T-helper 17 cell (primary cell): ENCODE results near the gene TSPAN9. TPM values are rescaled to one million over a fixed set of nuclear protein-coding genes. Genes with fewer than 3 reads are reported as not detected.

ENCODE experiments used
- ATAC-seq: fragments of 150-1000 bp; cut with Tn5 transposase; 2 replicates; pipeline ENCODE4 v1.10.0; 2021; ENCODE audit warnings: mild to moderate bottlenecking, moderate library complexity
- DNase-seq, 3 donors: peaks; one replicate each; pipeline versions ENCODE4 v3.0.0 to v3.0.0-alpha.2; 2020 to 2021
- H3K9me3 ChIP-seq: one replicate; pipeline ENCODE4 v1.7.0; 2013; ENCODE audit warnings: low read length, mild to moderate bottlenecking; ENCODE audit not compliant: control insufficient read depth, poor library complexity, severe bottlenecking
- H3K27ac Mint-ChIP-seq: one replicate; pipeline ENCODE4 v1.8.0; 2022; ENCODE audit warnings: mild to moderate bottlenecking, moderate library complexity, mixed read lengths
- H3K27me3 Mint-ChIP-seq: one replicate; pipeline ENCODE4 v1.8.0; 2022; ENCODE audit warnings: mixed read lengths
- H3K36me3 Mint-ChIP-seq: one replicate; pipeline ENCODE4 v1.8.0; 2022; ENCODE audit warnings: low read depth, mixed read lengths
- H3K4me1 Mint-ChIP-seq: one replicate; pipeline ENCODE4 v1.8.0; 2022; ENCODE audit warnings: mild to moderate bottlenecking, mixed read lengths
- H3K4me3 Mint-ChIP-seq: one replicate; pipeline ENCODE4 v1.8.0; 2022; ENCODE audit warnings: mild to moderate bottlenecking, moderate library complexity, mixed read lengths
- total RNA-seq, 4 donors: library from RNA in 2 of 4; stranded (reverse) in 2 of 4; gene quantifications; one replicate each; pipeline ENCODE4 v1.2.3 and lab custom pipeline; 2022 to 2026

Gene TSPAN9
- total RNA-seq, 2 donors from 2014 or later, result 1.4 to 24.2 TPM

DNA sequence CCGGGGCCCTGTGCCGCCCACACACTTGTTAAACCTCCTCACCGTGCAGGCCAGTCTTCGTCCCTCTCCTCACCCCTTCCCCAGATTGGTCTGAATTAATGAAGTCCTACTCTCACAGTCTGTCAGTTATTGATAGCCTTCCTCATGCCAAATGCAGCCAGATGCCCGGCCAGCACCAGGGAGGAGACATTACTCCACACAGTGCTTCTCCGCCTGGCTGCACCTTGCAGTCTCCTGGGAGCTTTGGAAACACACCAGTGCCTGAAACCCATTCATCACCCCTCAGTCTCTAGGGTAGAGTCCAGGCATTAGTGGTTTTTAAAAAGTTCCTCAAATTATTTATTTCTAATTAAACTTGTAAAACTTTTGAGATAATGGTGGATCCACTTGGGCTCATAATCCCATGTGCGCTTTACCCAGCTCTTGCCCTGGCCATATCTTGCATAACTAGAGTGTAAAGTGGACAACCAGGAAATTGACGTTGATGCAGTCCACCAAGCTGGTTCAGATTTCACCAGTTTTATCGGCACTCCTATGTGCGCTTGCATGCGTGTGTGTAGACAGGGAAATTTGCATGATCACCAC lies 38.2 kb upstream of the TSPAN9 start:
- no peak overlapping the region for H3K27ac Mint-ChIP-seq
- DNase-seq (no peak), ATAC-seq (no peak)
- no peaks in the 10 kb centered on the region for H3K36me3 Mint-ChIP-seq
- H3K4me3 Mint-ChIP-seq, result no peak overlapping the region
- no peaks in the 10 kb centered on the region for H3K9me3 ChIP-seq
- peaks cover 2% of the 10 kb centered on the region for H3K4me1 Mint-ChIP-seq
- peaks cover 39% of the 10 kb centered on the region for H3K27me3 Mint-ChIP-seq

GRCh38 chr12:3040026-3040656 lies 37.0 kb upstream of the TSPAN9 start:
- Mint-ChIP-seq H3K4me3 (no peak overlapping the region), H3K27me3 (peaks cover 44% of the 10 kb centered on the region), H3K36me3 (no peaks in the 10 kb centered on the region), H3K27ac (no peak overlapping the region), H3K4me1 (peaks cover 2% of the 10 kb centered on the region)
- H3K9me3 ChIP-seq, result no peaks in the 10 kb centered on the region
- ATAC-seq (no peak), DNase-seq (no peak)

GRCh38 chr12:3040663-3041544 lies 36.3 kb upstream of the TSPAN9 start:
- Mint-ChIP-seq H3K36me3 (no peaks in the 10 kb centered on the region), H3K4me1 (peaks cover 2% of the 10 kb centered on the region), H3K4me3 (no peak overlapping the region), H3K27ac (no peak overlapping the region), H3K27me3 (peaks cover 45% of the 10 kb centered on the region)
- no peak for ATAC-seq
- DNase-seq, result no peak
- H3K9me3 ChIP-seq, result no peaks in the 10 kb centered on the region

- ATAC-seq (peak; percentile 80), DNase-seq (peak in 1 of 3 donors; percentile 21)
- no peak overlapping the region for H3K27ac Mint-ChIP-seq
- H3K4me1 Mint-ChIP-seq, result peaks cover 2% of the 10 kb centered on the region
- no peaks in the 10 kb centered on the region for H3K36me3 Mint-ChIP-seq
- H3K9me3 ChIP-seq, result no peaks in the 10 kb centered on the region
- no peak overlapping the region for H3K4me3 Mint-ChIP-seq
- H3K27me3 Mint-ChIP-seq, result peaks cover 45% of the 10 kb centered on the region
These were observed 35.5 kb upstream of the TSPAN9 start for GRCh38 chr12:3041558-3042164.

GRCh38 chr12:3042394-3042793 lies 34.8 kb upstream of the TSPAN9 start:
- no peak for DNase-seq
- ATAC-seq, result peak; percentile 54
- Mint-ChIP-seq H3K27me3 (peaks cover 45% of the 10 kb centered on the region), H3K4me1 (peaks cover 2% of the 10 kb centered on the region), H3K36me3 (no peaks in the 10 kb centered on the region), H3K27ac (no peak overlapping the region), H3K4me3 (no peak overlapping the region)
- H3K9me3 ChIP-seq, result no peaks in the 10 kb centered on the region

- H3K4me1 Mint-ChIP-seq, result peaks cover 2% of the 10 kb centered on the region
- DNase-seq (no peak), ATAC-seq (no peak)
- H3K4me3 Mint-ChIP-seq, result no peak overlapping the region
- H3K36me3 Mint-ChIP-seq, result no peaks in the 10 kb centered on the region
- no peaks in the 10 kb centered on the region for H3K9me3 ChIP-seq
- H3K27ac Mint-ChIP-seq, result no peak overlapping the region
- H3K27me3 Mint-ChIP-seq, result peaks cover 50% of the 10 kb centered on the region
These were observed 34.4 kb upstream of the TSPAN9 start for GRCh38 chr12:3042826-3043225.

GRCh38 chr12:3043406-3043805 lies 33.8 kb upstream of the TSPAN9 start:
- Mint-ChIP-seq H3K4me1 (peaks cover 5% of the 10 kb centered on the region), H3K27me3 (peaks cover 53% of the 10 kb centered on the region), H3K4me3 (no peak overlapping the region), H3K36me3 (no peaks in the 10 kb centered on the region), H3K27ac (no peak overlapping the region)
- DNase-seq, result no peak
- no peak for ATAC-seq
- H3K9me3 ChIP-seq, result no peaks in the 10 kb centered on the region

DNA sequence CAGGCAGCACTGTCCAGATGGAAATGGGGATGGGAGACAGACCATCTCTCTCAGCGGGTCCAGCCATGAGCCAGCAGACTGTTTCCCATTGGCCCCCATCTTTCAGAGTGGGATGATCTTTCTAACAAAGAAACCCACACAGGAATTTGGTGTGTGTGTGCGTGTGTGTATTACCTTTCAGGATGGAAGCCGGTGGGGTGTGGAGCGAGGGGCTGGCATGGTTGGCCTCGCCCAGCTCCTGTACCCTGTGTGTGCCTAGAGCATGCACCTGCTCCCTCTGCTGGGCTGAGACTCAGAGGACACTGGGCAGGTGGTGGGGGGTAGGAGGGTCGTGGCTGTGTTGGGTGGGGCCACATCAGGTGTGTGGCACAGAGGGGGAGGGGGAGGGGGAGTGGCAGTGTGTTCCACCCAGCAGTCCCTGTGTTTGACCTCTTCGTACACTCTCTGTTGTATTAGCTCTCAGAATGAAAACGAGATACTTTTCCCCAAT lies 33.0 kb upstream of the TSPAN9 start:
- no peaks in the 10 kb centered on the region for H3K36me3 Mint-ChIP-seq
- no peaks in the 10 kb centered on the region for H3K9me3 ChIP-seq
- peaks cover 5% of the 10 kb centered on the region for H3K4me1 Mint-ChIP-seq
- no peak overlapping the region for H3K4me3 Mint-ChIP-seq
- DNase-seq, result no peak
- no peak for ATAC-seq
- peaks cover 49% of the 10 kb centered on the region for H3K27me3 Mint-ChIP-seq
- no peak overlapping the region for H3K27ac Mint-ChIP-seq

DNA sequence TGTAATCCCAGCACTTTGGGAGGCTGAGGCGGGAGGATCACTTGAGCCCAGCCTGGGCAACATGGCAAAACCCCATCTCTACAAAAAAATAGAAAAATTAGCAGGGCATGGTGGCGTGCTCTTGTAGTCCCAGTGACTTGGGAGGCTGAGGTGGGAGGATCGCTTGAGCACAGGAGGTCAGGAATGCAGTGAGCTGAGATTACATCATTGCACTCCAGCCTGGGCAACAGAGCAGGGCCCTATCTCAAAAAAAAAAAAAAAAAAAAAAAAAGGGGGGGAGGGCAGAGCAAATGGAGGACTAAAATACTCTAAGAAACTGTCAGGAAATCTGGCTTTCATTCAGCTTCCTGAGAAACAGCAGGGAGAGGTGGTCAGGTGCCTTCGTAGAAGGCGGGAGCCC lies 31.7 kb upstream of the TSPAN9 start:
- ATAC-seq, result no peak
- H3K4me1 Mint-ChIP-seq, result peaks cover 5% of the 10 kb centered on the region
- H3K27ac Mint-ChIP-seq, result no peak overlapping the region
- H3K27me3 Mint-ChIP-seq, result peaks cover 55% of the 10 kb centered on the region
- H3K4me3 Mint-ChIP-seq, result no peak overlapping the region
- no peaks in the 10 kb centered on the region for H3K9me3 ChIP-seq
- no peak for DNase-seq
- H3K36me3 Mint-ChIP-seq, result no peaks in the 10 kb centered on the region

DNA sequence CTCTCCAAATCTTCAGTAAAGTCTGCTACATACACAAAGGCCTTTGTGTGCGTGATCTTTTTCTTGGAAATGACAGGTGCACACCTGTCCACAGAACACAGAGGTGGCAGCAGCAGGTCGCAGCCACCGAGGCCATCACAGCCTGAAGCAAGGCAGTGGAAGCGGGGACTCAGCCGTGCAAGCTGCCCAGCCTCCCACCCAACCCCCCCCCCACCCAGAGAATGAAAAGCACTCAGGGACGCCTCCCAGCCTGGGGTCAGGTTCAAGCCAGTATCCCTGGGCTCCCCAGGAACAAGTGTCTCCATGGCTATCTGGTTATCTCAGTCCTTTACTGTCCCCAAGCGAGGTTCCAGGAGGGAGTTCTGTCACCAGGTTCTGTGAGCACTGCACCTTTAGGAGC lies 31.2 kb upstream of the TSPAN9 start:
- H3K4me1 Mint-ChIP-seq, result peaks cover 5% of the 10 kb centered on the region

DNA sequence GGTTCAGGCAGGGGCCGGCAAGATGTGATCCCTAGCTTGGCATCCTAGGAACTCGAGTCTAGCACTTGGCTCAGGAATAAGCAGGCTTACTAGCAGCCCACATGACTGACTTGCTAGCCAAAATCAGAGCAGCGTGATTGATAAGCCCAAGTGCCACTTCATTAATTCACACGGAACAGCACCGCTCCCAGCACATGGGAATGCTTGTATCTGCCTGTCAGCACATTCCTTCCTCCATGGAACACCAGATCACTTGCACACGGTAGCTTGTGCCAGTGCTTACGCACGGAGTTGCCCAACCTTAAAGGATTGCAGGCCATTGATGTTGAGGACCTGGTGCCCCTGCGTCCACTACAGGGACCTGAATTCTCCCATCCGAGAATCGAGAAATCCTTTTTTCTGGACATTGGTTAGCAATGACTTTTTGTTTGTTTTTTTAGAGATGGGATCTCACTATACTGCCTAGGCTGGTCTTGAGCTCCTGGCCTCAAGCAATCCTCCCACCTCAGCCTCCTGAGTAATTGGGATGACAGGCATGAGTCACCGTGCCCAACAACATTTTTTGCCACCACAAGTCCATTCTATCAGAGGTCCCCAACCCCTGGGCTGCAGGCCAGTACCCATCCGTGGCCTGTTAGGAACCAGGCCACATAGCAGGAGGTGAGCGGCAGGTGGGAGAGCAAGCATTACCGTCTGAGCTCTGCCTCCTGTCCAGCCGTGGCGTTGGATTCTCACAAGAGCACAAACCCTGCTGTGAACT lies 30.6 kb upstream of the TSPAN9 start:
- ATAC-seq (no peak), DNase-seq (no peak)
- Mint-ChIP-seq H3K4me1 (peaks cover 5% of the 10 kb centered on the region), H3K27ac (no peak overlapping the region), H3K27me3 (peaks cover 54% of the 10 kb centered on the region), H3K4me3 (no peak overlapping the region), H3K36me3 (no peaks in the 10 kb centered on the region)
- H3K9me3 ChIP-seq, result no peaks in the 10 kb centered on the region

More for the DNA sequence above, 31.2 kb upstream of the TSPAN9 start:
- Mint-ChIP-seq H3K36me3 (no peaks in the 10 kb centered on the region), H3K27me3 (peaks cover 55% of the 10 kb centered on the region), H3K4me3 (no peak overlapping the region), H3K27ac (no peak overlapping the region)
- no peak for ATAC-seq
- no peaks in the 10 kb centered on the region for H3K9me3 ChIP-seq
- no peak for DNase-seq

GRCh38 chr12:3047961-3048360 lies 29.2 kb upstream of the TSPAN9 start:
- no peak for DNase-seq

More at GRCh38 chr12:3047961-3048360, 29.2 kb upstream of the TSPAN9 start:
- H3K36me3 Mint-ChIP-seq, result no peaks in the 10 kb centered on the region
- peaks cover 4% of the 10 kb centered on the region for H3K4me1 Mint-ChIP-seq
- peaks cover 41% of the 10 kb centered on the region for H3K27me3 Mint-ChIP-seq
- H3K4me3 Mint-ChIP-seq, result no peak overlapping the region
- no peak for ATAC-seq
- H3K27ac Mint-ChIP-seq, result no peak overlapping the region
- H3K9me3 ChIP-seq, result no peaks in the 10 kb centered on the region
